ENCODE measurements around the gene CCDC175. TPM values are rescaled to one million over a fixed set of nuclear protein-coding genes. Genes with fewer than 3 reads are reported as not detected.

CCDC175 gene
- not detected in 2 replicates for total RNA-seq

GRCh38 chr14:59576332-59577294 lies at the start of gene CCDC175:
Gene CCDC175 (minus strand): TSS chr14:59576812. CDS start chr14:59576775, 37 bp downstream.

GRCh38 chr14:59483819-59484638 lies 92.6 kb downstream of the CCDC175 start, which contains the start of the genes JKAMP and L3HYPDH:
Gene JKAMP (plus strand): TSS chr14:59484517. CDS start chr14:59484590, 73 bp downstream.
Gene L3HYPDH (minus strand): TSS chr14:59484408. CDS start chr14:59484316, 92 bp downstream.

GRCh38 chr14:59465316-59466135 lies 111.1 kb downstream of the CCDC175 start, which contains the start of gene GPR135:
Gene GPR135 (minus strand): TSS chr14:59465380. CDS start chr14:59465226, 154 bp downstream.

Other genes starting within 250 kb of the CCDC175 start
- 0.65 and 0.69 TPM in 2 replicates for gene GPR135, start 111.4 kb downstream of the CCDC175 start, total RNA-seq
- 17.3 and 25.1 TPM in 2 replicates for gene L3HYPDH, start 92.4 kb downstream of the CCDC175 start, total RNA-seq
- 50.7 and 55.4 TPM in 2 replicates for gene JKAMP, start 92.3 kb downstream of the CCDC175 start, total RNA-seq

Data from dermis lymphatic vessel endothelial cell (primary cell).